Natural killer cell (primary cell): ENCODE results near the gene CFAP92. TPM values are rescaled to one million over a fixed set of nuclear protein-coding genes. Genes with fewer than 3 reads are reported as not detected.

ENCODE experiments used
- ATAC-seq, 3 donors: fragments of 150-1000 bp in 2 of 3; fragments of 200-7000 bp in 1 of 3; cut with Tn5 transposase; 1 replicate in 1 of 3; 2 replicates in 2 of 3; pipeline ENCODE4 v1.10.0; 2021; ENCODE audit warnings: mild to moderate bottlenecking in 2 of 3, moderate library complexity in 2 of 3
- DNase-seq, 2 donors: peaks; one replicate each; pipeline versions ENCODE4 v3.0.0 to v3.0.0-alpha.2; 2013 to 2021; ENCODE audit warnings: mixed read lengths in 1 of 2
- H3K27ac ChIP-seq: one replicate; pipeline ENCODE4 v1.5.1; 2013; ENCODE audit warnings: mild to moderate bottlenecking, low read length
- H3K27me3 ChIP-seq: one replicate; pipeline ENCODE4 v1.6.1; 2013; ENCODE audit warnings: low read length; ENCODE audit not compliant: control insufficient read depth, insufficient read depth
- H3K36me3 ChIP-seq: one replicate; pipeline ENCODE4 v1.6.1; 2013; ENCODE audit warnings: low read length; ENCODE audit not compliant: control insufficient read depth, insufficient read depth
- H3K4me1 ChIP-seq: one replicate; pipeline ENCODE4 v1.6.1; 2013; ENCODE audit warnings: low read length; ENCODE audit not compliant: control insufficient read depth, insufficient read depth
- H3K4me3 ChIP-seq: one replicate; pipeline ENCODE4 v1.5.1; 2013; ENCODE audit warnings: low read length
- H3K9me3 ChIP-seq: one replicate; pipeline ENCODE4 v1.6.1; 2013; ENCODE audit warnings: low read length; ENCODE audit not compliant: control insufficient read depth, insufficient read depth
- H3K27ac Mint-ChIP-seq, 2 donors: one replicate each; pipeline ENCODE4 v1.8.0; 2022; ENCODE audit warnings: mild to moderate bottlenecking in 2 of 2, mixed read lengths in 2 of 2, moderate library complexity in 1 of 2
- H3K27me3 Mint-ChIP-seq, 2 donors: one replicate each; pipeline ENCODE4 v1.8.0; 2022; ENCODE audit warnings: low read depth in 2 of 2, mixed read lengths in 2 of 2
- H3K36me3 Mint-ChIP-seq: one replicate; pipeline ENCODE4 v1.8.0; 2022; ENCODE audit warnings: mixed read lengths
- H3K4me1 Mint-ChIP-seq, 2 donors: one replicate each; pipeline ENCODE4 v1.8.0; 2022; ENCODE audit warnings: mixed read lengths in 2 of 2
- H3K4me3 Mint-ChIP-seq: one replicate; pipeline ENCODE4 v1.8.0; 2022; ENCODE audit warnings: mild to moderate bottlenecking, moderate library complexity, mixed read lengths
- H3K9me3 Mint-ChIP-seq, 2 donors: one replicate each; pipeline ENCODE4 v1.8.0; 2022; ENCODE audit warnings: mixed read lengths in 2 of 2
- WGBS: methylation state at CpG from one replicate; pipeline ENCODE4 v1.1.7; 2013; ENCODE audit warnings: missing lambda C conversion rate; ENCODE audit not compliant: insufficient coverage; 5-methylcytosine and 5-hydroxymethylcytosine counted together
- intact Hi-C: fragments of 100-400 bp; cut with micrococcal nuclease; formaldehyde crosslinking; loops from one replicate; pipeline ENCODE4 v1.14.2; 2022
- total RNA-seq, 4 donors: library from RNA; stranded (reverse); fragments of 120-200 nt in 1 of 4; gene quantifications; one replicate each; pipeline versions ENCODE4 v1.2.3 to v1.2.4, GENCODE V29; 2013 to 2022
- TF ChIP-seq, protein P1 (sequence below): fragments of 200-600 bp; IDR thresholded peaks from one replicate; pipeline ENCODE4 v1.8.0; 2022; ENCODE audit warnings: antibody characterized with exemption

Gene CFAP92
- total RNA-seq, 3 donors from 2014 or later (not counting 1 experiment from before 2014, with no cell fraction given): 0.26 to 0.43 (median 0.41) TPM

DNA sequence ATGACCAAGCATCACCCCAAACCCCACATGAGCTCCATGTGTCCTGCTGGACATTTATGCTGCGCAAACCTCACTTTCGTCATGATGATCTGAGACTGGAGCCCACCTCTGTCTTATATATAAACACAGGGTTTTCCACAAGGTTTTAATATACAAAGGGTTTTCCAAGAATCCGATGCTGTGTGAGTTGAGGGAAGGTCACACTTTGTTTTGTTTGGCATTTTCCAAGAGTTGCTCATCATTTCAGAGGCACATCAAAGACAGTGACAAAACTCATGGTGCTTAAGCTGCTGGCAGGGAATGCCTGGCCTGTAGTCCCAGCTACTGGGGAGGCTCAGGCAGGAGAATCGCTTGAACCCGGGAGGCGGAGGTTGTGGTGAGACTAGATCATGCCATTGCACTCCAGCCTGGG is 27.3 kb upstream of the CFAP92 start:
- intact Hi-C loops: no loop called here
- Mint-ChIP-seq H3K4me1 (peaks cover 48 to 52% of the 10 kb centered on the region in 2 donors), H3K27ac (no peak overlapping the region), H3K36me3 (no peaks in the 10 kb centered on the region), H3K27me3 (no peaks in the 10 kb centered on the region), H3K4me3 (no peak overlapping the region), H3K9me3 (no peaks in the 10 kb centered on the region)
- TF ChIP-seq, protein P1, sequence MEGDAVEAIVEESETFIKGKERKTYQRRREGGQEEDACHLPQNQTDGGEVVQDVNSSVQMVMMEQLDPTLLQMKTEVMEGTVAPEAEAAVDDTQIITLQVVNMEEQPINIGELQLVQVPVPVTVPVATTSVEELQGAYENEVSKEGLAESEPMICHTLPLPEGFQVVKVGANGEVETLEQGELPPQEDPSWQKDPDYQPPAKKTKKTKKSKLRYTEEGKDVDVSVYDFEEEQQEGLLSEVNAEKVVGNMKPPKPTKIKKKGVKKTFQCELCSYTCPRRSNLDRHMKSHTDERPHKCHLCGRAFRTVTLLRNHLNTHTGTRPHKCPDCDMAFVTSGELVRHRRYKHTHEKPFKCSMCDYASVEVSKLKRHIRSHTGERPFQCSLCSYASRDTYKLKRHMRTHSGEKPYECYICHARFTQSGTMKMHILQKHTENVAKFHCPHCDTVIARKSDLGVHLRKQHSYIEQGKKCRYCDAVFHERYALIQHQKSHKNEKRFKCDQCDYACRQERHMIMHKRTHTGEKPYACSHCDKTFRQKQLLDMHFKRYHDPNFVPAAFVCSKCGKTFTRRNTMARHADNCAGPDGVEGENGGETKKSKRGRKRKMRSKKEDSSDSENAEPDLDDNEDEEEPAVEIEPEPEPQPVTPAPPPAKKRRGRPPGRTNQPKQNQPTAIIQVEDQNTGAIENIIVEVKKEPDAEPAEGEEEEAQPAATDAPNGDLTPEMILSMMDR: no peak
- no peaks in the 10 kb centered on the region for H3K36me3 ChIP-seq
- H3K9me3 ChIP-seq: no peaks in the 10 kb centered on the region
- H3K27me3 ChIP-seq: no peaks in the 10 kb centered on the region
- no peak overlapping the region for H3K27ac ChIP-seq
- WGBS: over 99% methylated on average over 6 of the region's 6 CpGs
- ATAC-seq (no peak), DNase-seq (no peak)
- H3K4me1 ChIP-seq: peaks cover 41% of the 10 kb centered on the region
- H3K4me3 ChIP-seq: no peak overlapping the region

DNA sequence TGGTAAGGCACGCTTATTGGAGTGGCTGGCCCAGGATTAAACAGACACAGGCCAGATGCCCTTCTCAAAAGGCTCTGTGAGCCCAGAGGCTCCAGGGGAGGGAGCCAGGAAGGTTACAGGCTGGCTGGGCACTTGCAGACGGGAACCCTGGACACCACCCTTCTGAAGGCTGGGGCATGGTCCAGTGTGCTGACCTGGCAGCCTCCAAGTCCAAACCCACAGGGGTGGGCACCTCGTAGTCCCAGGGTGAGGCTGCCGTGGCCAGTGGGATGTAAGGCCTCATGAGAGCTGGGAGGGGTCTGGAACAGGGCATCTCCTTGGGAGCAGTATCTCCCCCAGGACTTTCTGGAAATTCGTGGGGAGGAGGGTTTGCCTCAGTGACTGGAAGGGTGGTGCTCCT is 26.8 kb upstream of the CFAP92 start:
- DNase-seq (no peak), ATAC-seq (no peak)
- TF ChIP-seq, protein P1: no peak
- Mint-ChIP-seq H3K27me3 (no peaks in the 10 kb centered on the region), H3K4me3 (no peak overlapping the region), H3K9me3 (no peaks in the 10 kb centered on the region), H3K27ac (no peak overlapping the region), H3K4me1 (peaks cover 48 to 52% of the 10 kb centered on the region in 2 donors), H3K36me3 (no peaks in the 10 kb centered on the region)
- Histone ChIP-seq H3K9me3 (no peaks in the 10 kb centered on the region), H3K4me1 (peaks cover 41% of the 10 kb centered on the region), H3K4me3 (no peak overlapping the region), H3K27ac (no peak overlapping the region), H3K27me3 (no peaks in the 10 kb centered on the region), H3K36me3 (no peaks in the 10 kb centered on the region)
- 93% methylated on average over 5 of the region's 5 CpGs for WGBS
- intact Hi-C loops: no loop called here

DNA sequence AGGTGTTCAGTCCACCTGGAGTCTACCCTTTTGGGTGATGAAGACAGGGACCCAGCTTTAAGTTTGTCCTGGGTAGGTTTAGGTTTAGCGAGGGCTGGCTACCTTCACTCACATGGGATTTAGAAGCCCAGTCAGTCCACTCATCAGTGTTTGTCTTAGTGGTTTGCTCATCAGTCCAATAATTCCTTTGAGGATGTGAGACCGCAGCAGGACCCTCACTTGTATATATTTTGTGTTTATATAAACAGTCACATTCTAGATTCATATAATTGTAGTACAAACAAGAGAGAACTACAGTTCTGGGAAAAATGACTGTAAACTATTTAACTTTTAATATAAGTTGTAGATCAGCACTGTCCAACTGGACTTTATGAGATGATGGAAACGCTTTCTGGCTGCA is 25.4 kb upstream of the CFAP92 start:
- Mint-ChIP-seq H3K9me3 (no peaks in the 10 kb centered on the region), H3K27ac (peak overlapping the region; percentile 75 to 93)

GRCh38 chr3:129018751-129019150 is 24.9 kb upstream of the CFAP92 start:
- 96% methylated on average over 9 of the region's 9 CpGs for WGBS
- Histone ChIP-seq H3K9me3 (no peaks in the 10 kb centered on the region), H3K27ac (no peak overlapping the region), H3K4me3 (no peak overlapping the region), H3K36me3 (no peaks in the 10 kb centered on the region), H3K4me1 (peaks cover 53% of the 10 kb centered on the region), H3K27me3 (no peaks in the 10 kb centered on the region)
- Mint-ChIP-seq H3K36me3 (no peaks in the 10 kb centered on the region), H3K4me3 (peak overlapping the region; percentile 49), H3K27me3 (no peaks in the 10 kb centered on the region), H3K27ac (peak overlapping the region; percentile 75 to 93), H3K9me3 (no peaks in the 10 kb centered on the region), H3K4me1 (peaks cover 55 to 56% of the 10 kb centered on the region in 2 donors)
- DNase-seq (no peak), ATAC-seq (no peak)
- TF ChIP-seq, protein P1: no peak
- intact Hi-C loops: no loop called here

More for the DNA sequence above, 25.4 kb upstream of the CFAP92 start:
- peaks cover 53% of the 10 kb centered on the region for H3K4me1 ChIP-seq
- no peaks in the 10 kb centered on the region for H3K36me3 ChIP-seq
- H3K27ac ChIP-seq: no peak overlapping the region
- Mint-ChIP-seq H3K4me1 (peaks cover 54 to 56% of the 10 kb centered on the region in 2 donors), H3K36me3 (no peaks in the 10 kb centered on the region), H3K27me3 (no peaks in the 10 kb centered on the region), H3K4me3 (no peak overlapping the region)
- ATAC-seq: no peak
- TF ChIP-seq, protein P1: no peak
- no peaks in the 10 kb centered on the region for H3K27me3 ChIP-seq
- H3K9me3 ChIP-seq: no peaks in the 10 kb centered on the region
- no peak for DNase-seq
- no peak overlapping the region for H3K4me3 ChIP-seq
- intact Hi-C loops: no loop called here
- WGBS: 100% methylated on average over 2 of the region's 3 CpGs
